Gastrocnemius medialis (tissue), 4 donors: ENCODE results near the gene DDX5.

Experiments
- POLR2A ChIP-seq, 2 donors: fragments of 450-650 bp; IDR thresholded peaks; one replicate each; pipeline ENCODE4 v1.6.1; 2017; ENCODE audit warnings: antibody characterized with exemption in 2 of 2, mild to moderate bottlenecking in 2 of 2, moderate library complexity in 2 of 2
- TF ChIP-seq, protein P1 (sequence below), 5 experiments: fragments of 450-650 bp in 3 of 5; fragments of 200-600 bp in 2 of 5; sonication (generic) in 2 of 5; IDR thresholded peaks in 4 of 5; conservative IDR thresholded peaks in 1 of 5; 1 replicate in 4 of 5; 2 replicates in 1 of 5; pipeline ENCODE4 v1.5.1; 2016 to 2019; ENCODE audit warnings: antibody characterized with exemption in 5 of 5, mild to moderate bottlenecking in 3 of 5, moderate library complexity in 3 of 5

DNA sequence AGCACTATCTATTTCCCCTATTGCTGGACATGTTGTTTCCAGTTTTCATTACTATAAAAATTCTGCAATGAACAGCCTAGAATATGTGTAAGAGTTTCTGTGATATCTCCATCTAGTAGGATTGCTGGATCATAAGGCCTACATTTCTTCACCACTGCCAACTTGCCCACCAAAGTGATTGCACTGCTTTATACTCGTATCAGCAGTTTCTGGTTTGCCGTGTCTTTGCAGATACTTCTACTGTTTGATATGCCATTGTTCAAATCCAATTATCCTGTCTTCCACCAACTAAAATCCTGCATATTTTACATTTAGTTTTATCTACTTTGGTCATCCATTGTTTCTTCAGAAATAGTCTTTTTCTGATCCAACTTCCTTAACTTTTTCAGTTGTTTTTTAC, 21.8 kb upstream of the DDX5 start:
- TF ChIP-seq, protein P1, sequence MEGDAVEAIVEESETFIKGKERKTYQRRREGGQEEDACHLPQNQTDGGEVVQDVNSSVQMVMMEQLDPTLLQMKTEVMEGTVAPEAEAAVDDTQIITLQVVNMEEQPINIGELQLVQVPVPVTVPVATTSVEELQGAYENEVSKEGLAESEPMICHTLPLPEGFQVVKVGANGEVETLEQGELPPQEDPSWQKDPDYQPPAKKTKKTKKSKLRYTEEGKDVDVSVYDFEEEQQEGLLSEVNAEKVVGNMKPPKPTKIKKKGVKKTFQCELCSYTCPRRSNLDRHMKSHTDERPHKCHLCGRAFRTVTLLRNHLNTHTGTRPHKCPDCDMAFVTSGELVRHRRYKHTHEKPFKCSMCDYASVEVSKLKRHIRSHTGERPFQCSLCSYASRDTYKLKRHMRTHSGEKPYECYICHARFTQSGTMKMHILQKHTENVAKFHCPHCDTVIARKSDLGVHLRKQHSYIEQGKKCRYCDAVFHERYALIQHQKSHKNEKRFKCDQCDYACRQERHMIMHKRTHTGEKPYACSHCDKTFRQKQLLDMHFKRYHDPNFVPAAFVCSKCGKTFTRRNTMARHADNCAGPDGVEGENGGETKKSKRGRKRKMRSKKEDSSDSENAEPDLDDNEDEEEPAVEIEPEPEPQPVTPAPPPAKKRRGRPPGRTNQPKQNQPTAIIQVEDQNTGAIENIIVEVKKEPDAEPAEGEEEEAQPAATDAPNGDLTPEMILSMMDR (IDR thresholded peaks at IDR 0.05 in 4 of 5, conservative IDR thresholded peaks at IDR 0.05 in 1 of 5): no peak
- TF ChIP-seq POLR2A (IDR thresholded peaks at IDR 0.05): no peak
